PC-3 (cell line): ENCODE results near the gene VWC2L.

Experiments used
- CTCF ChIP-seq: fragments of 300-600 bp; sonication (generic); conservative IDR thresholded peaks from 2 replicates; pipeline ENCODE4 v1.5.1; 2017; ENCODE audit warnings: antibody characterized with exemption, low read depth, mild to moderate bottlenecking, low read length
- EZH2 ChIP-seq: fragments of 300-600 bp; sonication (generic); IDR thresholded peaks from one replicate; pipeline ENCODE4 v1.6.1; 2017; ENCODE audit warnings: antibody characterized with exemption, mild to moderate bottlenecking, low read length; ENCODE audit not compliant: unreplicated experiment
- EZH2phosphoT487 ChIP-seq: fragments of 300-600 bp; sonication (generic); IDR thresholded peaks from 2 replicates; pipeline ENCODE4 v1.6.1; 2018; ENCODE audit warnings: mild to moderate bottlenecking, antibody characterized with exemption, low read length, borderline replicate concordance

GRCh38 chr2:214412679-214413078, 1.8 kb downstream of the VWC2L start:
- TF ChIP-seq CTCF (no peak), EZH2phosphoT487 (no peak), EZH2 (no peak)
